GM12878 (cell line): ENCODE measurements around the gene SLFNL1. TPM values are rescaled to one million over a fixed set of nuclear protein-coding genes. Genes with fewer than 3 reads are reported as not detected.
A peak's percentile ranks its signal among the peaks of the same experiment; 100 is the strongest.

Experiments used
- ATAC-seq: fragments of 200-7000 bp; cut with Tn5 transposase; 3 replicates; pipeline ENCODE4 v1.9.1; 2020; ENCODE audit warnings: mild to moderate bottlenecking, moderate library complexity
- BruUV-seq: library from RNA; stranded (reverse); fragments of 400-500 nt; replicated peaks from 2 replicates; lab custom pipeline; 2021; lab: Mats Ljungman, UMichigan
- CTCF ChIA-PET: fragments of 300-600 bp; sonication (Branson Sonifier 250); formaldehyde crosslinking; extraction: SDS; loops from one replicate; lab custom pipeline; 2021; ENCODE audit warnings: inconsistent platforms; lab: Yijun Ruan, JAX
- POLR2A ChIA-PET: fragments of 350-600 bp; formaldehyde crosslinking; extraction: SDS; loops from one replicate; lab custom pipeline; 2021; ENCODE audit warnings: inconsistent platforms; lab: Charles Lee
- RAD21 ChIA-PET: fragments of 300-600 bp; sonication (Branson Sonifier 250); formaldehyde crosslinking; loops from one replicate; lab custom pipeline; 2023; ENCODE audit warnings: antibody characterized with exemption; ENCODE audit not compliant: unreplicated experiment; lab: Charles Lee
- SMC1A ChIA-PET: fragments of 300-600 bp; sonication (Branson Sonifier 250); formaldehyde crosslinking; loops from one replicate; lab custom pipeline; 2023; ENCODE audit not compliant: unreplicated experiment, uncharacterized antibody; lab: Charles Lee
- DNase-seq: peaks from one replicate; pipeline ENCODE4 v3.0.0-alpha.2; 2011; ENCODE audit warnings: low read depth, low spot score
- FAIRE-seq: peaks from 3 replicates; lab custom pipeline; 2011; peaks lifted over from hg19 to GRCh38; lab: Jason Lieb, UNC
- H2AFZ ChIP-seq: 2 replicates; pipeline ENCODE4 v1.6.0; 2011; ENCODE audit warnings: low read depth, low read length, control low read depth; ENCODE audit not compliant: control insufficient read depth
- H3K27ac ChIP-seq: 2 replicates; pipeline ENCODE4 v1.5.1; 2011; ENCODE audit warnings: control low read depth; ENCODE audit not compliant: control insufficient read depth, insufficient read depth
- H3K27me3 ChIP-seq, 2 experiments: replicated peaks in 1 of 2; 2 replicates each; pipeline versions ENCODE4 v1.6.0 to v1.6.1; 2011; ENCODE audit warnings: low read length in 1 of 2; ENCODE audit not compliant: control insufficient read depth in 2 of 2, insufficient read depth in 2 of 2
- H3K36me3 ChIP-seq, 2 experiments: 2 replicates each; pipeline ENCODE4 v1.5.1; 2011; ENCODE audit warnings: low read length in 1 of 2; ENCODE audit not compliant: control insufficient read depth in 2 of 2, insufficient read depth in 2 of 2
- H3K4me1 ChIP-seq: 2 replicates; pipeline ENCODE4 v1.6.1; 2011; ENCODE audit warnings: mild to moderate bottlenecking, low read length, moderate library complexity, mixed read lengths; ENCODE audit not compliant: control insufficient read depth, insufficient read depth
- H3K4me2 ChIP-seq: 2 replicates; pipeline ENCODE4 v1.6.0; 2011; ENCODE audit warnings: control low read depth; ENCODE audit not compliant: control insufficient read depth, insufficient read depth
- H3K4me3 ChIP-seq: fragments of 200-600 bp; sonication (generic); 2 replicates; pipeline ENCODE4 v1.5.1; 2016
- H3K79me2 ChIP-seq: 2 replicates; pipeline ENCODE4 v1.6.0; 2011; ENCODE audit warnings: low read length; ENCODE audit not compliant: control insufficient read depth, insufficient read depth
- H3K9ac ChIP-seq: 2 replicates; pipeline ENCODE4 v1.8.0; 2011; ENCODE audit warnings: low read length, control low read depth, mixed read lengths; ENCODE audit not compliant: control insufficient read depth, insufficient read depth
- H3K9me3 ChIP-seq: replicated peaks from 3 replicates; pipeline ENCODE4 v1.5.1; 2011; ENCODE audit warnings: mild to moderate bottlenecking, low read length; ENCODE audit not compliant: control insufficient read depth, insufficient read depth
- H4K20me1 ChIP-seq: 2 replicates; pipeline ENCODE4 v1.6.0; 2011; ENCODE audit not compliant: control insufficient read depth, insufficient read depth
- BRCA1 ChIP-seq: IDR thresholded peaks from 2 replicates; pipeline ENCODE4 v1.6.1; 2011; ENCODE audit warnings: low read depth, low read length, improper control_type of control experiment
- EP300 ChIP-seq, 2 experiments: fragments of 150-350 bp in 1 of 2; IDR thresholded peaks; 2 replicates each; pipeline ENCODE4 v1.6.1; 2011 to 2012; ENCODE audit warnings: low read depth in 2 of 2, low read length in 2 of 2, borderline replicate concordance in 1 of 2, improper control_type of control experiment in 1 of 2, inconsistent platforms in 1 of 2; ENCODE audit not compliant: control insufficient read depth in 1 of 2
- ETV6 ChIP-seq, 2 experiments: fragments of 450-650 bp in 1 of 2; IDR thresholded peaks in 1 of 2; conservative IDR thresholded peaks in 1 of 2; 2 replicates each; pipeline ENCODE4 v1.6.1; 2014; ENCODE audit warnings: antibody characterized with exemption in 1 of 2, borderline replicate concordance in 1 of 2, low read depth in 1 of 2, mild to moderate bottlenecking in 1 of 2, moderate library complexity in 1 of 2
- HSF1 ChIP-seq: fragments of 150-350 bp; IDR thresholded peaks from 2 replicates; pipeline ENCODE4 v1.6.1; 2014; ENCODE audit warnings: mild to moderate bottlenecking, low read depth, low read length
- IKZF2 ChIP-seq, 2 experiments: fragments of 450-650 bp; IDR thresholded peaks; 2 replicates each; pipeline ENCODE4 v1.6.1; 2017; ENCODE audit warnings: mild to moderate bottlenecking in 2 of 2, moderate library complexity in 2 of 2
- JUNB ChIP-seq: IDR thresholded peaks from 2 replicates; pipeline ENCODE4 v1.6.1; 2016; ENCODE audit warnings: antibody characterized with exemption, mild to moderate bottlenecking
- KDM1A ChIP-seq: fragments of 200-600 bp; sonication (generic); IDR thresholded peaks from 2 replicates; pipeline ENCODE4 v1.6.1; 2016; ENCODE audit warnings: borderline replicate concordance
- PKNOX1 ChIP-seq: fragments of 450-650 bp; IDR thresholded peaks from 2 replicates; pipeline ENCODE4 v1.6.1; 2016; ENCODE audit warnings: mild to moderate bottlenecking
- POLR2A ChIP-seq: IDR thresholded peaks from 2 replicates; pipeline ENCODE4 v1.6.1; 2011; ENCODE audit warnings: low read depth, mild to moderate bottlenecking, low read length
- SIX5 ChIP-seq: IDR thresholded peaks from 2 replicates; pipeline ENCODE4 v1.6.1; 2011; ENCODE audit warnings: mild to moderate bottlenecking, low read depth, low read length, moderate library complexity; ENCODE audit not compliant: severe bottlenecking
- SP1 ChIP-seq: IDR thresholded peaks from one replicate; pipeline ENCODE4 v1.6.1; 2011; ENCODE audit warnings: low read depth, low read length
- TBL1XR1 ChIP-seq: IDR thresholded peaks from 2 replicates; pipeline ENCODE4 v1.6.1; 2012; ENCODE audit warnings: low read depth, low read length, improper control_type of control experiment
- ZBED1 ChIP-seq: IDR thresholded peaks from 2 replicates; pipeline ENCODE4 v1.6.1; 2016; ENCODE audit warnings: borderline replicate concordance
- ZNF384 ChIP-seq: IDR thresholded peaks from 2 replicates; pipeline ENCODE4 v1.6.1; 2012; ENCODE audit warnings: low read depth, mild to moderate bottlenecking, low read length, improper control_type of control experiment, borderline replicate concordance
- ZSCAN29 ChIP-seq: fragments of 450-650 bp; IDR thresholded peaks from 2 replicates; pipeline ENCODE4 v1.6.1; 2017; ENCODE audit warnings: mild to moderate bottlenecking, moderate library complexity
- WGBS: methylation state at CpG from one replicate; pipeline ENCODE4 v1.1.6; 2016; ENCODE audit warnings: low lambda C conversion rate; ENCODE audit not compliant: insufficient replicate concordance, insufficient coverage; ENCODE audit errors: missing lambda C conversion rate; 5-methylcytosine and 5-hydroxymethylcytosine counted together
- in situ Hi-C: fragments of 300-500 bp; cut with MboI; formaldehyde crosslinking; loops from 9 replicates; pipeline ENCODE4 v1.14.3; 2018; ENCODE audit warnings: mixed read lengths
- intact Hi-C: fragments of 100-400 bp; cut with micrococcal nuclease; formaldehyde crosslinking; loops from one replicate; pipeline ENCODE4 v1.14.2; 2022; ENCODE audit not compliant: unreplicated experiment
- polyA plus RNA-seq, 11 experiments: library from polyadenylated mRNA; depleted of rRNA in 4 of 11; unstranded in 6 of 11; stranded (reverse) in 5 of 11; fragments of >200 nt; fragmentation: Nextera tagmentation in 4 of 11; fragmentation: Illumina TruSeq in 1 of 11; extraction: Ambion mirVana in 4 of 11; extraction: Trizol in 1 of 11; gene quantifications; 1 replicate in 1 of 11; 2 replicates in 10 of 11; pipeline versions ENCODE4 v1.2.1 to v1.2.3, GENCODE V29; 2011 to 2016; ENCODE audit warnings: inconsistent platforms in 2 of 11, missing spikeins in 2 of 11, low read depth in 1 of 11
- total RNA-seq, 4 experiments: library from RNA; depleted of rRNA in 3 of 4; stranded (reverse); fragments of >200 nt in 3 of 4; fragmentation: Illumina TruSeq in 1 of 4; extraction: Trizol in 1 of 4; gene quantifications; 2 replicates each; pipeline versions ENCODE4 v1.2.1 to v1.2.3, GENCODE V29; 2013 to 2021

SLFNL1 gene
- total and polyA plus RNA-seq, 10 of the 15 experiments (the other 5 are each of a cell fraction or from before 2014, with no cell fraction given): 0.05 to 0.98 (median 0.16) TPM; not detected in 2

DNA sequence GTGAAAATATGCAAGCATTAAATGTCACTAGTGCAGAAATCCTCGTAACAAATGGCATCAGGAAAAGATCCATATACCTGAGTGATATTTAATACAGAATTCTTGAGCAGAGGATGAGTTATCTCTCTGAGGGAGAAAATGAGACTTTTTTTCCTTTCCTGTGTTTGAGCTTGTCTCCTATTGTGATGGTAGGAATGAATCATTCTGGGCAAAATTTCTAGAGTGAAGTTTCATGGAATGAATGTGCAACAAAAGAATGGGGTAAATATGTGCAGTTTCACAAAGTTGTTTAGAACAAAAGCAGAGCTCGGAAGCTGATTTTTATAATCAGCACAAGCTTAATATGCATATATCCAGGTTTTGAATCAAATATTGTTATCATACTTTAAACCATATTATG, 37.5 kb downstream of the SLFNL1 start:
- H3K9me3 ChIP-seq: no peaks in the 10 kb centered on the region
- 96% methylated on average over 2 of the region's 2 CpGs for WGBS
- CTCF ChIA-PET: interaction anchor here (0.6 to 2.5 kb wide), 3 partner anchors 20 to 229 kb away, joined by 3 to 9 read pairs (median 4); no protein-coding TSS in a partner anchor
- DNase-seq: no peak
- no peak for FAIRE-seq
- SMC1A ChIA-PET: interaction anchor here (0.9 to 3.2 kb wide), 4 partner anchors 9 to 19 kb away, joined by 3 to 13 read pairs (median 6); no protein-coding TSS in a partner anchor
- H3K79me2 ChIP-seq: peaks cover 43% of the 10 kb centered on the region
- peaks cover 14 to 20% of the 10 kb centered on the region in 2 experiments for H3K36me3 ChIP-seq
- H3K27ac ChIP-seq: no peak overlapping the region
- no peak for TF ChIP-seq ZNF384
- no peak for TF ChIP-seq HSF1
- TF ChIP-seq JUNB: 0 out of 2 replicates have a peak, but pooled peaks have one; percentile 27
- no peak for ATAC-seq
- BruUV-seq: no TSS peak
- peaks cover 4% of the 10 kb centered on the region; the same call in 1 of the 2 replicates for H3K4me1 ChIP-seq
- H3K9ac ChIP-seq: no peak overlapping the region
- POLR2A ChIA-PET: no interaction called here
- H3K4me3 ChIP-seq: no peak overlapping the region
- no peaks in the 10 kb centered on the region; the same call in 1 of the 2 replicates for H4K20me1 ChIP-seq
- intact Hi-C loops (no loop called here), in situ Hi-C loops (no loop called here)
- H3K27me3 ChIP-seq: no peaks in the 10 kb centered on the region
- H3K4me2 ChIP-seq: 0 out of 2 replicates have a peak overlapping the region, but pooled peaks have one; percentile 23
- no peak overlapping the region for H2AFZ ChIP-seq
- RAD21 ChIA-PET: interaction anchor here (1.8 kb wide), 1 partner anchor 20 kb away, joined by 8 read pairs; no protein-coding TSS in a partner anchor

- Histone ChIP-seq H3K4me1 (peaks cover 4% of the 10 kb centered on the region; the same call in 1 of the 2 replicates), H3K27ac (no peak overlapping the region), H3K9ac (no peak overlapping the region), H4K20me1 (no peaks in the 10 kb centered on the region; the same call in 1 of the 2 replicates), H3K4me2 (peak overlapping the region; percentile 39; the same call in 1 of the 2 replicates), H3K79me2 (peaks cover 43% of the 10 kb centered on the region), H3K9me3 (no peaks in the 10 kb centered on the region), H3K36me3 (peaks cover 12 to 17% of the 10 kb centered on the region in 2 experiments), H3K4me3 (no peak overlapping the region), H3K27me3 (no peaks in the 10 kb centered on the region), H2AFZ (no peak overlapping the region)
- intact Hi-C loops (no loop called here), in situ Hi-C loops (no loop called here)
- FAIRE-seq (no peak), DNase-seq (no peak), ATAC-seq (no peak)
- ChIA-PET CTCF (interaction anchor here (0.6 to 1.4 kb wide), 2 partner anchors 20 to 228 kb away, joined by 3 to 4 read pairs; no protein-coding TSS in a partner anchor), SMC1A (interaction anchor here (0.7 to 3.2 kb wide), 4 partner anchors 8 to 20 kb away, joined by 3 to 13 read pairs (median 4); no protein-coding TSS in a partner anchor), POLR2A (interaction anchor here (0.5 to 1.9 kb wide), 2 partner anchors 20 to 431 kb away, joined by 3 to 6 read pairs; no protein-coding TSS in a partner anchor), RAD21 (interaction anchor here (0.6 kb wide), 1 partner anchor 30 kb away, joined by 3 read pairs; no protein-coding TSS in a partner anchor)
- BruUV-seq: no TSS peak
- TF ChIP-seq SP1 (no peak), PKNOX1 (no peak), IKZF2 (IDR thresholded peaks at IDR 0.05) (no peak), KDM1A (no peak), ETV6 (conservative IDR thresholded peaks at IDR 0.05 in 1 of 2, IDR thresholded peaks at IDR 0.05 in 1 of 2; ENCODE audit: borderline replicate concordance in 1 of 2, low read depth in 1 of 2) (no peak), POLR2A (no peak), SIX5 (no peak), ZBED1 (no peak), TBL1XR1 (no peak), ZSCAN29 (no peak), BRCA1 (no peak), EP300 (IDR thresholded peaks at IDR 0.05; ENCODE audit: borderline replicate concordance in 1 of 2, control insufficient read depth in 1 of 2, low read depth in 2 of 2, low read length in 2 of 2) (no peak)
- WGBS: 100% methylated on average over 1 of the region's 1 CpG
Observed at GRCh38 chr1:40983286-40983685, 38.2 kb downstream of the SLFNL1 start.
